Activated CD4-positive, alpha-beta T cell treated with anti-CD3 and anti-CD28 coated beads, Interleukin-2, Interleukin-4, amounts not matched to agents 100 ng/mL and 50 ng/mL, durations not matched to agents 16 hours and 8 hours (primary cell): ENCODE data around the gene MRPL21.
"Not testable (repeated sequence)": the region's sequence is repeated elsewhere in the genome, so short reads cannot be mapped to it uniquely, and the experiment has no call there.

Experiments used
- DNase-seq: peaks from one replicate; pipeline ENCODE4 v3.0.0-alpha.2; 2020; ENCODE audit warnings: low spot score

MRPL21 gene

DNA sequence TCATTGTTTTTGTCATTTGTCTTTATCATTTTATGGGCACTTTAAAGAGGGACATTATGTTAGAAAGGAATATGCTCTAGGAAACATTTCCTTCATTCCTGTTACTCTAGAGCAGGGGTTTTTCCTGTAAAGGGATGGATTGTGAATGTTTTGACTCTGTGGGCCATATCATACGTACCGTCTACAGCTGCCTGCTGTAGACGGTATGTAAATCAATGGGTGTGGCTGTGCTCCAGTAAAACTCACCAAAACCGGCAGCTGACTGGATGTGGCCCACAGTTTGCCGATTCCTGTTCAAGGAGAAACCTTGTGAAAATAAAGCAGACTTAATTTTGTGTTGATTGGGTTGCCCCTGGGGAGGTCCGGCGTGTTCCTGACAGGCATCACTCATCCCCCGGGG is 7.3 kb upstream of the MRPL21 start:
- no peak for DNase-seq

DNA sequence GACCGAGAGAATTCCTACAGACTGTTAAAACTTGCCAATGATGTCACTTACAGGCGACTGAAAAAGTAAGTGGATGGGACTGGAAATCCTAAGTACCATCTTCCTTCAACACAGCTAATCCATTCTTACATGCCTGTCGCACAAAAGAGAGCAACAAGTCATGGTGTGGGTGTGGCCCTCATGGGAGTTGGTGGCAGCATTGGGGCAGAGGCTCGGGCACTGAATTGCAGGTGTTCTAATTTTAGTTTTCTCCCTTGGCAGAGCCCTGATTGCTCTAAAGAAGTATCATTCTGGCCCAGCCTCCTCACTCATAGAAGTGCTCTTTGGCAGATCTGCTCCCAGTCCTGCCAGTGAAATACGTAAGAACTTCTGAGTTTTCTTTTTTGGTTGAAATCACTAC is 4.6 kb upstream of the MRPL21 start:
- no peak for DNase-seq

DNA sequence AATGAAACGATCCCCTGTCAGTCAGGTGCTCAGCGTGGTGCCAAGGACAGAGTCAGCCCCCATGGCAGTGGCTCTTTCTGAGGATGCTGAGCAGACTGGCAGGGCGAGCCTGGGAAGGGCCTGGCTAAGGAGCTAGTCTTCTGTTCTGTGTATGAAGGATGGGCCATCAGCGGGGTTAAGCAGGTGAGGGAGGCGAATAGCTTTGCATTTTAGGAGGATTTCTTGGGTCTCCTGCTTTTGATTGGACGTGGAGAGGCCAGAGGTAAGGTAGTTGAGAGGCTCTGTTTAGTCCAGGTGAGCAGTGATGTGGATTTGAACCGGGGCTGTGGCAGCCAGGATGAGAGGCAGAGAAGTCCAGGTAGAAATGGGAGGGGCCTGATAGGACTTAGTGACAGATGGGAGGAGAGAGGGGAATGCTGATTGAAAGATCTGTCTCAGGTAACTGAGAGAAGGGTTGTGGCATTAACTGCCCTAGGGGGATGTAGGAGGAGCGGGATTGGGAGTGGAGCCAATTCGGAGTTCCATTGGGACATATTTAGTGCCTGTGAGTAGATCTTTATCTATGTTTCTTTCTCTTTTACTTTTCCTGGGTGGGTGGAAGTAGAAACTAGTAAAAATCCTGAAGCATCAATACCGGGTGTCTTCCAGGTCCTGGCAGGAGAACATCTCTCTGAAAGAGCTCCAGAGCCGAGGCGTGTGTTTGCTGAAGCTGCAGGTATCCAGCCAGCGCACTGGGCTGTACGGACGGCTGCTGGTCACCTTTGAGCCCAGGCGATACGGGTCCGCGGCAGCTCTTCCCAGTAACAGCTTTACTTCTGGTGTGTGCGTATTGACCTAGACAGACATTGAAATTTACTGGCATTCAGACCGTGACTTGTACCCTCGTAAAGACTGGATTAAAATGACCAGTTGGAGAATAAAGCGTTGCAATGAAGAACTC is 2.1 kb upstream of the MRPL21 start:
- no peak for DNase-seq

DNA sequence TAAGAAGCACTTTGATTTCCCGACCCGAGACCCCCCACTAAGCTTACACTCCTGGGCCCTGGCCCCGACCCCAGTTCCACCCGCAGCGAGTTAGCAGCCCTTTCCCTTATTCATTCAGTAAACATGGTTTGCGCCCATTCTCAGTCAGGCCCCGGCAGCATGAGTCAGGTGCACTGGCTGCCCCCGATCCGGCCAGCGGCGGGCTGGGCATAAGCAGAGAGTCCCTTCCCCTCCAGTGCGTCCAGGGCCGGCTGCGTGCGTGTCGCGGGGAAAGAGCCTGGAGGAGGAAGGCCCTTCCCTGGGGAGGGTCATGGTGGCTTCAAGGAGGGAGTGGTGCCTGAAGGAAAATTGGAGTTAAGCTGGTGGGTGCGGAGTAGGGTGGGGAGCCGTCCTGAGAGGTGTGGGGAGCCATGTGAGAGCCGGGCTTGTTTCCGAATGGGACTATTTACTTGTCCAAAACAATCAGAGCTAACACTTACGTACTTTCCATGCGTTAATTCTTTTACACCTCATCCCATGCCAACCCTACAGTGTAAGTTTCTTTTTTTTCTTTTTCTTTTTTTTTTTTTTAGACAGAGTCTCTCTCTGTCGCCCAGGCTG is 716 bp upstream of the MRPL21 start:
- peak; percentile 2 for DNase-seq

DNA sequence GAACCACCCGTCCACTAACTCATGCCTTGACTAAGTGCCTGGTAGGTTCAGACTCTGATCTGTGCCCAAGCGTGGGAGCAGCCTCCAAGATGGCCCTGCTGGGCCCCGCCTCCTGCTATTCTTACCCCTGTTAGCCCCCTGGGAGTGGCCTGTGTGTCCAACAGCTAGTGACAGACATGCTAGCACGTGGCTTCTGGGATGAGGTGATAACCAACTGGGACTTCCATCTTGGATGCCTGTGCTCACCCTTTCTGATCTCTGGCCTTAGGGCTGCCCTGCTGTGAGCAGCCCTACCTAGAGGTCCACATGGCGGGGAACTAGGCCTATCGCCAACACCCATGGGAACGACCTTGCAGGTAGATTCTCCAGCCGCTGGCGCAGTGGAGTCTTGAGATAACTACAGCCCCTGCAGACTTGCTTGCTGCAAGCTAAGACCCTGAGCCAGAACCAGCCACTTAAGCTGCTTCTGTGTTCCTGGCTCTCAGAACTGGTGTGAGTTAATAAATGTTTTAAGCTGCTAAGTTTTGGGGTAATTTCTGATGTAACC is 2.7 kb downstream of the MRPL21 start:
- DNase-seq, result no peak

DNA sequence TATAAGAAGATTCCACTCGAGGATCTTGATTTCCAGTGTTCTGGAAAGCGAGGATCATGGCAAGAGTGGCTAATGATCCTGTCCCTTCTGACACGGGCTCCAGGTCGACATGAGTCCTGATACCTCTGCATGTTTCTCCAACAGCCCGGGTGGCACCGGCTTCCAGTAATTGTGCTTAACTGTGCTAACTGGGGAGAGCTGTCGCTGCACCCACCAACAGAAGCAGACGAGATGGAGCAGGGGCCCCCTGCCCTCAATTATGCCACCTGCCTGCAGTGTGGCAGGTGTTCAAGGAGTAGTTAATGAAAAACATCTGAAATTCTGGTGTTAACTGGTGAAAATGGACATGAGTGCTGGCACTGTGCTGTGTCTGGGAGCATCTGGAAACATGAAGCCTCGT is 6.2 kb downstream of the MRPL21 start:
- DNase-seq, result no peak

DNA sequence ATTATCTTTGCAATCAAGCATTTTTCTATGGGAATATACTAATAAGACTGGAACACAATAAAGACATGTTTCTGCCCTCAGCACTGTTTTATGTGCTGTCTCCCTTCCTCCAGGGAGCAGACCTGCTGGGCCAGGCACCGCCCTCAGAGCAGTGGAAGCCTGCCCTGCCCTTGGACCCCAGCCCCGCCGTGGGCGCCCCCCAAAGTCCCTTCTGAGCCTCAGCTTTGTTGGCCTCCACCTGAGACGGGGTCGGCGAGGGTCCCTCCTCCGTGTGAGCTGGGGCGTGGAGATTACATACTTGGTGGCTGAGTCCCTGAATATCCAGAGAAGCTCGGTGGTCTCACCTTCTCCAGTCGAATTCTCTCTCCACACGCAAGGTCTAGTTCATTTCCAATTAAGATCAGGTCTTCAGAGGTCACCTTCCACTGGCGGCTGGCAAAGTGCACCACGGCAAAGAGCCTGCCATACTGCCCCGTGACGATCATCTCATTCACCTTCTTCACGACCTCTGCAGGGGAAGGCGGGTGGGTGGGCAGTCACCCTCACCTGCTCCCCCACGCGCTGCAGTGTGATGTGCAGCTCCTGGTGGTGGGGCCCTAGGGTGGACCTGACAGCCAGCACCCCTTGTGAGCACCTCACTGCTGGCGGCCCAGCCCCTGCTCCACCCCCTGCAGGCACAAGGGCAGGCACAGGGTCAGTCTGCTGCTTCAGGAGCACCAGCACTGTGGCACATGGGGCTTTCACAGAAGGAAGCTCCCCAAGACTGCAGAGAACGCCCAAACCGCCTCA is 7.3 kb downstream of the MRPL21 start:
- no peak for DNase-seq

DNA sequence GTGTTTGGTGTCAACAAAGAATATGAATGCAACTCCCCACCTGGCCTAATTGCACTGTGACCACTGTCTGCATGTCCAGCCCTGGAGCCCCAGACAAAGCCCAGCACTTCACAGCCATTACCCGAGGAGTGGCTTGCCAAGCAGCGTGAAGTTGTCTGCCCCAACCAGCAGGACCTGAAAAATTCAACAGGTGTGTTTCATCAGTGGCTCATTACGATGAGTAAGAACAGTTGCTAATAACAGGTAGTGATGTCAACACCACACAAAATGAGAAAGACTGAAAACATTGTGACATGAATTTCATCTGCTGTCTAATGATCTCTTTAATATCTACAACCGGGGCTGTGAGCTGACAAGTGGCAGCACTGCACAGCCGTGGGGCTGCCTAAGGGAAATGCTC is 10.3 kb downstream of the MRPL21 start:
- DNase-seq, result no peak

DNA sequence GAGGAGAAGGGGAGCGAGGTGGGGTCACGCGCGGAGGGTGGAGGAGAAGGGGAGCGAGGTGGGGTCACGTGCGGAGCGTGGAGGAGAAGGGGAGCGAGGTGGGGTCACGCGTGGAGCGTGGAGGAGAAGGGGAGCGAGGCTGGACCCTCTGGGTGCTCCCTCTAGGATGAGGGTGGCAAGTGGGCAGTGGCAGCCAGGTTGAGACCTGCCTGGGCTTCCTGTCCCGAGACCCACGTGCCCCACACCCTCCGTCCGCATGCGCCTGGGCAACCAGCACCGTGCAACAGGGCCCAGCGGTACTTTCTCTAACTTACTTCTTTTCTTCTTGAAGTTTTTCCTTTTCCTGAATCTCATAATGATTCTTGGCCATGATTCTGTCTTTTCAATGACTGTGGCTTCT is 11.1 kb downstream of the MRPL21 start:
- DNase-seq, result no peak

DNA sequence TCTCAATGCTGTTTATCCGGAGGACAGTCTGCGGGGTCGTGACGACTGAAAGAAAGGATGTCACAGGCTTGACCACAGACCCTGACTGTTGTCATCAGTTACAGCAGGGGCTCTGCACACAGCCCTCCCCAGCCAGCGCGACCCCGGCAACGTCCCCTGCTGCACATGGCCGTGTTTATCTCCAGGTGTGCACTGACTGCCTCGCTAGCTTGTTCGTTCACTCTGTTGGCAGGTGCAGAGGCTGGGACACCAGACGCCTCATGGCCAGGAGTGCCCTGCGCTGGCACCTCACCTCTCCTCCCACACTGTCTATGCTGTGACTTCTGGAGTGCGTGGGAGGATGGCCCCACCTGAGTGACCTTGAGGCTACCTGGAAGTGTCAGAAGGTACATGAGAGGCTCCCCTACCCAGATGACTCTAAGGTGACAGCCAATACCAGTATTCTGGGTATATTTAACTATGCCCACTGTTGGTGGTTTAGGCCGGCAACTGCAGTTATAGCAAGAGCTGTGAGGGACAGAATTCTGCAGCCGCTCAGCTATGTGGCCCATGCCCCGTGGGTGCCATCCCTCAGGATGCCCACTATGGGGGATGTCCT is 12.2 kb downstream of the MRPL21 start:
- no peak for DNase-seq

DNA sequence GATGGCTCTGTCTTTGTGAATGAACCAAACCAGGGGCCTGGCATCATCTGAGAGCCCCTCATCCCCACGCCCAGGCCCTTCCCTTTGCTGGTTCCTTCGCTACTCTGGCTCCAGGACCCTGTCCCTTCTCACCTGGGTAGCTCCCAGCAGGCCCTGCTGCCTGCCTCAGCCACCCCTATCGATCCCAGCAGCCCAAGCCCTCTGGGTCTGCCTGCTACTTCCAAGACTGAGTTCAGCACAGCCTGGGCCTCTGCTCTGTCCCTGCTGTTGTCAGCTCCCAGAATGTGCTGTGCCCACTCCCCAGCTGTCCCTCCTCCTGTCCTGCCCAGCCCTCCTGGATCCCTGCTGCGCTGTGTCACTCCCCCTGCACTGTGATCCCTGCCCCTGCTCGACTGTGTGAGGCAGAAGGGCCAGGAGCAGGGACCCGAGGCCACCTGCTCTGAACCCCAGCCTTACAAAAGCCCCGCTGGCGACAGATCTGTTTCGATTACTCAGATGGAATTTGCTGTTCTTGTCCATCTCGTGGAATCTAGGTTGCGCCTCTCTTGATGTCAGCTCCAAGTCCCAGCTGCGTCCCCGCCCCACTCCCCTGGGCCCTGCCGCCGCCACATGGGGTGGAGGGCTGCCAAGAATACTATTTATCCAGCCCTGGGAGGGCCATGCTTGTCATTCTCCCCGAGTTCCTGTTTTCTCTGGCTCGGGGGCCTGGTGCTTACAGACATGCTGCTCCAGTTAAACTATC is 13.0 kb downstream of the MRPL21 start:
- no peak for DNase-seq

DNA sequence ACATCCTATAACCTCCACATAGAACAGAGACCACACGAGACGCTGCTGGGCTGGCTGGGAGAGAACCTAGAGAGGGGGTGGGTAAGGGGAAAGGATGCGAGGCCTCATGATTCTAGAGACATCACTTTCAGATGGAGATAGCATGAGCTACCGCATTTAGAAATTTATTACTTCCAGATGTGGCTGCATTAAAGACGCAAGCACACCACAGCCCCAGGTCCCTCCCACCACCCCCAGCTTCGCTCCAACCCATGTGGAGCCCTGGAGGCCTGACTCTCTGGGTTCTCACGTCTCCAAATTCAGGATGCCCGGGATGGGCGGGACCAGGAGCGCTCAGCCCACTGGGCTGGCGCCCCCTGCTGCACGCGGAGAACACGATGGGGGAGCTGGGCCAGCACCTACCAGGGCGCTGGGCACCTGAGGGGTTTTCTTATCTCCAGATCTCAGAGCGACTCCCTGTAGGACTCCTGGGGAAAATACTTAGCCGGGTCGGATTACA is 13.6 kb downstream of the MRPL21 start:
- DNase-seq, result no peak

DNA sequence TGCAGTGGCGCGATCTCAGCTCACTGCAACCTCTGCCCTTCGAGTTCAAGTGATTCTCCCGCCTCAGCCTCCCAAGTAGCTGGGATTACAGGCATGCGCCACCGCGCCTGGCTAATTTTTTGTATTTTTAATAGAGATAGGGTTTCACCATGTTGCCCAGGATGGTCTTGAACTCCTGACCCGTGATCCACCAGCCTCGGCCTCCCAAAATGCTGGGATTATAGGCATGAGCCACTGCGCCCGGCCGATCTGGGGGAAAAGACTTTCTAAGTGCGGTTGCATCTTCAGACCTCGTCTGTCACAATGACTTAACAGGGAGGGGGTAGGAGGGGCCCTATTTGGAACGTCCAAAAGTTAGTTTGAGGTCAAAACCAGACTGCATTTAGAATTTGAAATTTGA is 18.8 kb downstream of the MRPL21 start:
- not testable (repeated sequence) for DNase-seq

DNA sequence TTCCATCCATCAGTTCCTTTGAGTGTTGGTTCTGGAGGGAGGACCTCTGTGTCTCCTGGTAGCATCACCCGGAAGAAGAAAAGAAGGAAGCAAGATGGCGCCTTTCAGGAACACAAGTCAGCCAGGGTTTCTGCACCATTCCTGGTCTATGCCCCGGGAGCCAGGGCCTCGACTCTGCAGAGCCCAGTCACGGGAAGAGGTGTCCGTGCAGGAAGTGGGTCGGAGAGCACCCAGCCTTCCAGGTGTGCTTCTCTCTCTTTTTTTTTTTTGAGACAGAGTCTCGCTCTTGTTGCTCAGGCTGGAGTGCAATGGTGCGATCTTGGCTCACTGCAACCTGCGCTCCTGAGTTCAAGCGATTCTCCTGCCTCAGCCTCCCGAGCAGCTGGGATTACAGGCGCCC is 21.2 kb downstream of the MRPL21 start:
- no peak for DNase-seq

DNA sequence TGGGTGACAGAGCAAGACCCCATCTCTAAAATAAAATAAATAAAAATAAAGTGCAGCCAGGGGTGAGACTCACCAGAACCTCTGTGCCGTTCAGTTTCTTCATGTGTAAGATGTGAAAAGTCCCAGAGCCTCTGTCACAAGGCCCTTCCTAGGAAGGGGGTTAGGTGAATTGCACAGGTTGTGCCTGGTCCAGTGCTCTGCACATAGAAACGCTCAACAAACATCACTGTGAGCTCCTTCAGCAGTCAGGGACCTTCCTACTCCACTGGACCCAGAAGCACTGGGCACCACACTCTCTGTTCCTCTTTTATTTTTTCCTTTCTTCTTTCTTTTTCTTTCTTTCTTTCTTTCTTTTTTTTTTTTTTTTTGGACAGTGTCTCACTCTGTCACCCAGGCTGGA is 22.3 kb downstream of the MRPL21 start:
- no peak for DNase-seq

DNA sequence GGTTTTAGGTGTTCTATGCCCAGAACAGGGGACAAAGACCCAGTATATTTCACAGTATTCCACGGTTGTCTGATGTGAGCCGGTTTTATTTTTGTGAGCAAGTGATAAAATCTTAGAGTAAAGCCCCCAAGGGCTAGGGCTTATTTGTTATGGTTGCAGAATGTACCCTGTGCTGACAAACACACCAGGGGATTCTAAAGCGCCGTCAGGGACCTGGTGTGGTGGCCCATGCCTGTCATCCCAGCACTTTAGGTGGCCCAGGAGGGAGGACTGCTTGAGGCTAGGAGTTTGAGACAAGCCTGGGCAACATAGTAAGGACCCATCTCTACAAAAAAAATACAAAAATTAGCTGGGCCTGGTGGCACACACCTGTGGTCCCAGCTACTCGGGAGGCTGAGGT is 22.8 kb downstream of the MRPL21 start:
- no peak for DNase-seq

DNA sequence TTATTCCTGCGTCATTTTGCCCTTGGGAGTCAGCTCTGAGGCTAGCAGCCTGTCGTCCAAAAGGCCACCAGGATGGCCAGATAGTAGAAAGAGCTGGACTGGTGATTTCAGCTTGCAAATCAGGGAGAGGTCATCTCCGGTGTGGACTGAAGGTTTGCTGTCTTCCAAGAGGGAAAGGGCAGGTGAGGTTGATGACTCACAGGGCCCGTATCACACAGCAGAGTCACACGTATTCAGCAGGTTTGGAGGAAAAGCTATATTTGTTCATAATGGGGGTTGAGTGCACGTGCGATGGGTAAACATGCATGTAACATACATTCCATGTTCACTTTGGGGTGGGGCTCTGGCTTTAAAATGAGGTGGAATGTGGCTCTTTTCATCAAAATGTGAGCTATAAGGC is 25.6 kb downstream of the MRPL21 start:
- DNase-seq, result no peak

DNA sequence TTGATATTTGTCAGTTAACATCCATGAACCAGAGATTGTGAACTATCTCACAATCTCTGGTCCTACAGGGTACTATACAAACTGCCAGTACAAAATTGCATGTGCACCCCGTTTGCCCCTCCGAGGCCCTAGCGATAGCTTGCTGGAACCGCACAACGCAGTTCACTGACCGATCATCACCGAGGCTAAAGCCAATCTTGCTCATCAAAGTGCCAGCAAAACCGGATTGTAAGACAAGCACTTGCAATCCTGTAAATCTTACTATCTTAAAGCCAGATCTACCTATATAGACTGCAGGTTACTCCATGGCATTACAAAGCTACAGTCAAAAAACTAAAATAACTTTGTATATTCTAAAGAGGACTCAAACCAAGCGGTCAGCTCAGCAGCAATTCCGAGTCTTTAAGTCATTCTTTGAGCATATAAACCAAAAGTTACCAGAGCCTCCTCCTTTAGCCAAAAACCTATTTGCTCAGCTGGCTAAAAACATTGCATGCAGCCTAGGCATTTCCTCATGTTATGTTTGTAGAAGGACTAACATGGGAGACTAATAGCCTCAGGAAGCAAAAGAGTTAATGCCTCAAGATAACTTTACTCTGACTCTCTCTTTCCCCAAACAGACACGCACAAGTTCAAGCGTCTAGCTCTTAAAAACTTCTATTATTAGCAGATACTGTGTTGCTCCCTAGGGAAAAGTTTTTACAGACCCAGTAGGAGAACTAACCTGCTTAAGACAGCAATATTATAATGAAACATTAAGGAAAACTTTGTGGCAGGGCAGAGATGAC is 31.2 kb downstream of the MRPL21 start:
- no peak for DNase-seq

DNA sequence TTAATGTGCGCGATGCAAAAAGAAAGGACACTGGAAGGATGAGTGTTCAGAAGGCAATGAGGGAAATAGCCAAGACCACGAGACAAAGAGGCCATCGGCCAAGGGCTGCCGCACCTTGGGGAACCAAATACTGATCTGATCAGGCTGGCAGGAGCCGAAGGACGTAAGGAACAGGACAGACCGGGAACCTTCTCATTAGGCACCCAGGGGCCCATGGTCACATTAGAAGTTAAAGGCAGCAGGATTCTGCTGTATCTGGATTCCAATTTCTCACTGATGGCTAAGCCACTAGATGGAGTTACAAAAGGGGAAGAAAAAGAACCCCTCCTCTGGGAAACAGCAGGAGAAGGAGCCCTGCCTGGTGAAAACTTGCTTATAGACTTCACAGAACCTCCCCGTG is 33.2 kb downstream of the MRPL21 start:
- DNase-seq, result no peak

DNA sequence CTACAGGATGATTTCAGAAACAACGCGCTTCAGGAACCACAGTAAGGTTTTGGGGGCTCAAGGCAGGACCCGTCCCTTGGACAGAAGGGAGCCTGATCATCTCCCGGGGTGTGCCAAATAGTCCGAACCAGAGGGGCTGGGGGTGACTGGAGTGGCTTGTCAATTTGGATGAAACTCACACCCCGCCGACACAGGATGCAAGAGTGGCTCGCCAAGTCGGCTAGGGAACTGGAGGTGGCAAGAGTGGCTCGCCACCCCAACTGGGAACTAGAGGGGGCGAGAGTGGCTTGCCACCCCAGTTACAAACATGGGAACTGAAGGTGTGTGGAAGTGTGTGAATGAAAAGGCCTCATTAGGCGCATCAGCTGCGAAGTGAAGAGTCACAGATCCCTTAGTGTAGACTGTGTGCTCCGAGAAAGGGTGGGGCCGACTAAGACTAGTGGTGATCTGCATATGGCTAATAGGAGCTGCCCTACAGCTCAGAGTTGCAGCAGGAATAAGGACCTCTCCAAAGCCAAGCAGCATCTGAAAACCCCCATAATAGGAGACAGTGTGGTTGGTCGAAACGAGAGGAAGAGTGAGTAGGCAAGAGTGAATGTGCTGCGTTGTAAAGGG is 35.3 kb downstream of the MRPL21 start:
- no peak for DNase-seq
